ENCODE data around the gene ZNF580.

GRCh38 chr19:55660404-55660803, 19.6 kb downstream of the ZNF580 start:
- TF ChIP-seq CTCF (conservative IDR thresholded peaks at IDR 0.05; ENCODE audit: low read depth, low read length) (no peak), EZH2phosphoT487 (IDR thresholded peaks at IDR 0.05; ENCODE audit: borderline replicate concordance, low read length) (no peak), EZH2 (IDR thresholded peaks at IDR 0.05; ENCODE audit: low read length, unreplicated experiment) (no peak)
